ENCODE measurements around the gene TRAF2. TPM values are rescaled to one million over a fixed set of nuclear protein-coding genes. Genes with fewer than 3 reads are reported as not detected.

TRAF2 gene
- total and polyA plus RNA-seq, 2 donors (not counting 3 experiments of a cell fraction or from before 2014, with no cell fraction given) = 10.9 to 23.1 TPM

DNA sequence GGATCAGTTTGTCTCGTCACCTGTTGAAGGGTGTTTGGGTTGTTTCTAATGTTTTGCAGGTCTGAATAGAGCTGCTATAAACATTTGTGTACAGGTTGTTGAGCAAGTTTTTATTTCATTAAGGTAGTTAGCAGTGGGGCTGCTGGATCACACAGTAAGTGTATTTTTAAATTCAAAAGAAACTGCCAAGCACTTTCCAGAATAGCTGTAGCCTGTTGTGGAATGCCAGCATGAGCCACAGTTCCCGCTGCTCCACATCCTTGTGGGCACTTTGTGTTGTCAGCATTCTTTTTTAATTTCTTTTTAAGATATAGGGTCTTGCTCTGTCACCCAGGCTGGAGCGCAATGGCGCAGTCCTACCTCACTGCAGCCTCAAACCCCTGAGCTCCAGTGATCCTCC, 43.7 kb downstream of the TRAF2 start:
- H2AFZ ChIP-seq (ENCODE audit: low read depth, low read length) = no peak overlapping the region
- no peak for FAIRE-seq
- dilution Hi-C loops (cut with MboI; ENCODE audit: extremely low pct_ligation_motif_present, low sequenced_read_pairs) (loop anchor here (25.0 kb wide), 1 partner anchor 118 kb away; the partner anchor contains the start of gene RABL6), intact Hi-C loops (cut with micrococcal nuclease) (no loop called here)
- no peaks in the 10 kb centered on the region for H3K9me1 ChIP-seq (replicated peaks; ENCODE audit: control insufficient read depth, extremely low read depth, insufficient read depth, low read length)
- no peak overlapping the region for H3K4me2 ChIP-seq (ENCODE audit: insufficient read depth, low read length)
- no peaks in the 10 kb centered on the region for H3K27me3 ChIP-seq (ENCODE audit: control insufficient read depth in 2 of 2, insufficient read depth in 2 of 2, low read length in 2 of 2)
- no peaks in the 10 kb centered on the region for H3K79me2 ChIP-seq (ENCODE audit: control insufficient read depth, insufficient read depth, low read length)
- TF ChIP-seq, protein P1, sequence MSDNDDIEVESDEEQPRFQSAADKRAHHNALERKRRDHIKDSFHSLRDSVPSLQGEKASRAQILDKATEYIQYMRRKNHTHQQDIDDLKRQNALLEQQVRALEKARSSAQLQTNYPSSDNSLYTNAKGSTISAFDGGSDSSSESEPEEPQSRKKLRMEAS (IDR thresholded peaks at IDR 0.05; ENCODE audit: insufficient read depth, insufficient read length) = no peak
- no peak for TF ChIP-seq FOS (IDR thresholded peaks at IDR 0.05; ENCODE audit: borderline replicate concordance, insufficient read depth, low read length)
- no peak for TF ChIP-seq MYC (IDR thresholded peaks at IDR 0.05; ENCODE audit: low read depth, low read length)
- no peak for TF ChIP-seq GATA2 (IDR thresholded peaks at IDR 0.05; ENCODE audit: insufficient read depth, insufficient read length, low read depth, low read length)
- TF ChIP-seq POLR2AphosphoS5 (IDR thresholded peaks at IDR 0.05; ENCODE audit: insufficient read depth, low read depth, low read length) = no peak
- TF ChIP-seq JUN (IDR thresholded peaks at IDR 0.05; ENCODE audit: borderline replicate concordance, insufficient read depth, insufficient read length, low read depth) = no peak
- ChIA-PET CTCF (no interaction called here), POLR2A (no interaction called here)
- H3K36me3 ChIP-seq (ENCODE audit: control insufficient read depth in 2 of 2, extremely low read depth in 1 of 2, insufficient read depth in 2 of 2, low read length in 2 of 2) = peaks cover 0 to 7% of the 10 kb centered on the region in 2 experiments
- H3K27ac ChIP-seq (ENCODE audit: insufficient read depth, low read depth, low read length) = no peak overlapping the region
- H3K4me3 ChIP-seq (replicated peaks in 1 of 3; ENCODE audit: insufficient read depth in 1 of 3, low read depth in 1 of 3, low read length in 3 of 3) = no peak overlapping the region
- H3K4me1 ChIP-seq (ENCODE audit: control insufficient read depth, extremely low read depth, insufficient read depth, low read length) = peaks cover 12% of the 10 kb centered on the region
- no peaks in the 10 kb centered on the region for H3K9me3 ChIP-seq (replicated peaks; ENCODE audit: control insufficient read depth, insufficient read depth, low read length)
- no peaks in the 10 kb centered on the region for H4K20me1 ChIP-seq (replicated peaks; ENCODE audit: control insufficient read depth, extremely low read depth, insufficient read depth, low read length)
- no peak overlapping the region for H3K9ac ChIP-seq (replicated peaks; ENCODE audit: extremely low read depth, insufficient read depth, low read length)
- no peak for DNase-seq (ENCODE audit: low read depth, low spot score)
- no TSS peak for BruUV-seq (replicated peaks)

DNA sequence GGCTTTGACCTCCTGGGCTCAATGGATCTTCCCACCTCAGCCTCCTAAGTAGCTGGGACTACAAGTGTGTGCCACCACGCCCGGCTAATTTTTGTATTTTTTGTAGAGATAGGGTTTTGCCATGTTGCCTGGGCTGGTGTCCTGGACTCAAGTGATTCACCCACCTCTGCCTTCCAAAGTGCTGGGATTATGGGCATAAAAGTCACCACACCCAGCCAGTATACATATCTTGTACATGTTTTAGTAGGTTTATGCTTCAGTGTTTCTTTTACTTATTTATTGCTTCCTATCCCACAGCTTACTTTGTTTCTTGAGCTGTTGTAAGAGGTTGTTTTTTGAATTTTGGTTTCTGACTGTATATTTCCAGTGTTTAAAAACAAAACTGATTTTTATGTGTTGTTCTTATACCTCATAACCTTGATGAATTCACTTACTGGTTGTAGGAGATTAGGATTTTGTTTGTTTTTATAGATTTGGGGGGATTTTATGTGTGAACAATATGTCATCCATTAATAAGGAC, 45.4 kb downstream of the TRAF2 start:
- Histone ChIP-seq H3K27me3 (ENCODE audit: control insufficient read depth in 2 of 2, insufficient read depth in 2 of 2, low read length in 2 of 2) (no peaks in the 10 kb centered on the region), H3K36me3 (ENCODE audit: control insufficient read depth in 2 of 2, extremely low read depth in 1 of 2, insufficient read depth in 2 of 2, low read length in 2 of 2) (peaks cover 0 to 2% of the 10 kb centered on the region in 2 experiments), H4K20me1 (replicated peaks; ENCODE audit: control insufficient read depth, extremely low read depth, insufficient read depth, low read length) (no peaks in the 10 kb centered on the region), H3K9me1 (replicated peaks; ENCODE audit: control insufficient read depth, extremely low read depth, insufficient read depth, low read length) (no peaks in the 10 kb centered on the region), H3K4me2 (ENCODE audit: insufficient read depth, low read length) (no peak overlapping the region), H3K27ac (ENCODE audit: insufficient read depth, low read depth, low read length) (no peak overlapping the region), H3K79me2 (ENCODE audit: control insufficient read depth, insufficient read depth, low read length) (no peaks in the 10 kb centered on the region), H3K9me3 (replicated peaks; ENCODE audit: control insufficient read depth, insufficient read depth, low read length) (no peaks in the 10 kb centered on the region), H3K9ac (replicated peaks; ENCODE audit: extremely low read depth, insufficient read depth, low read length) (no peak overlapping the region), H3K4me1 (ENCODE audit: control insufficient read depth, extremely low read depth, insufficient read depth, low read length) (peaks cover 12% of the 10 kb centered on the region), H3K4me3 (replicated peaks in 1 of 3; ENCODE audit: insufficient read depth in 1 of 3, low read depth in 1 of 3, low read length in 3 of 3) (no peak overlapping the region), H2AFZ (ENCODE audit: low read depth, low read length) (no peak overlapping the region)
- ChIA-PET POLR2A (no interaction called here), CTCF (no interaction called here)
- no peak for FAIRE-seq
- dilution Hi-C loops (cut with MboI; ENCODE audit: extremely low pct_ligation_motif_present, low sequenced_read_pairs) = loop anchor here (25.0 kb wide), 1 partner anchor 119 kb away; the partner anchor contains the start of gene RABL6
- TF ChIP-seq JUN (IDR thresholded peaks at IDR 0.05; ENCODE audit: borderline replicate concordance, insufficient read depth, insufficient read length, low read depth) (no peak), POLR2A (IDR thresholded peaks at IDR 0.05; ENCODE audit: low read depth, low read length) (no peak), EZH2 (IDR thresholded peaks at IDR 0.05; ENCODE audit: borderline replicate concordance, low read depth, low read length, severe bottlenecking) (no peak), GATA2 (IDR thresholded peaks at IDR 0.05; ENCODE audit: insufficient read depth, insufficient read length, low read depth, low read length) (no peak)
- no peak for DNase-seq (ENCODE audit: low read depth, low spot score)
- intact Hi-C loops (cut with micrococcal nuclease) = no loop called here
- BruUV-seq (replicated peaks) = no TSS peak
